HEK293T (cell line): ENCODE data around the gene DENND1B.

Experiments
- BHLHE40 ChIP-seq: fragments of 450-650 bp; IDR thresholded peaks from 2 replicates; pipeline ENCODE4 v1.6.1; 2016; ENCODE audit warnings: mild to moderate bottlenecking, moderate library complexity, borderline replicate concordance
- ELF4 ChIP-seq: fragments of 450-650 bp; IDR thresholded peaks from 2 replicates; pipeline ENCODE4 v1.6.1; 2017; ENCODE audit warnings: antibody characterized with exemption
- FOXK2 ChIP-seq: fragments of 450-650 bp; IDR thresholded peaks from 2 replicates; pipeline ENCODE4 v1.6.1; 2016; ENCODE audit warnings: mild to moderate bottlenecking
- HDGF ChIP-seq: fragments of 450-650 bp; IDR thresholded peaks from 2 replicates; pipeline ENCODE4 v1.6.1; 2017; ENCODE audit warnings: antibody characterized with exemption, borderline replicate concordance
- PKNOX1 ChIP-seq: fragments of 450-650 bp; IDR thresholded peaks from 2 replicates; pipeline ENCODE4 v1.6.1; 2016
- SP1 ChIP-seq: fragments of 450-650 bp; IDR thresholded peaks from 2 replicates; pipeline ENCODE4 v1.6.1; 2017
- ZNF384 ChIP-seq: fragments of 450-650 bp; IDR thresholded peaks from 2 replicates; pipeline ENCODE4 v1.6.1; 2016

DNA sequence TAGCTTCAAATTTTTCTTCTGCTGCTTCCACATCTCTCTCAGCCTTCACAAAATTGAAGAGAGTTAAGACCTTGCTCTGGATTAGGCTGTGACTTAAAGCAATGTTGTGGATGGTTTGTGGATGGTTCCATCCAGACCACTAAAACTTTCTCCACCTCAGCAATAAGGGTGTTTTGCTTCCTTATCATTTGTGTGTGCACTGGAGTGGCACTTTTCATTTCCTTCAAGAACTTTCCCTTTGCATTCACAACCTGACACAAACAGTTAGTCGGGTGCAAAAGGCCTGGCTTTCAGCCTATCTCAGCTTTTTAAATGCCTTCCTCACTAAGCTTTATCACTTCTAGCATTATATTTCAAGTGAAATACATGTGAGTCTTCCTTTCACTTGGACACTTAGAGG is 30.3 kb downstream of the DENND1B start:
- TF ChIP-seq SP1 = no peak
- TF ChIP-seq PKNOX1 = no peak
- no peak for TF ChIP-seq HDGF
- TF ChIP-seq BHLHE40 = no peak
- no peak for TF ChIP-seq ZNF384
- TF ChIP-seq FOXK2 = no peak
- no peak for TF ChIP-seq ELF4
